HG02852 (cell line): Measurements from ENCODE around the gene LRIT2.

Experiments used
- ATAC-seq: cut with Tn5 transposase; IDR thresholded peaks from one replicate; pipeline ENCODE4 v1.9.1; 2021; ENCODE audit warnings: mild to moderate bottlenecking, moderate library complexity; ENCODE audit not compliant: unreplicated experiment

The LRIT2 gene

GRCh38 chr10:84225427-84226173, at the start of gene LRIT2:
Gene LRIT2, minus strand, starts transcription at chr10:84225544. Its CDS starts 24 bp downstream, at chr10:84225520.
- no peak for ATAC-seq

- ATAC-seq, result no peak
Observed at GRCh38 chr10:84270708-84271107, 45.4 kb upstream of the LRIT2 start.

GRCh38 chr10:84269773-84270172, 44.4 kb upstream of the LRIT2 start:
- no peak for ATAC-seq

GRCh38 chr10:84269162-84269561, 43.8 kb upstream of the LRIT2 start:
- no peak for ATAC-seq

GRCh38 chr10:84267503-84268126, 42.3 kb upstream of the LRIT2 start:
- peak; percentile 54 for ATAC-seq

GRCh38 chr10:84265418-84265817, 40.1 kb upstream of the LRIT2 start:
- ATAC-seq, result no peak

- ATAC-seq, result peak; percentile 95
Observed at GRCh38 chr10:84264611-84265141, 39.3 kb upstream of the LRIT2 start.

- ATAC-seq, result no peak
Observed at GRCh38 chr10:84263716-84264115, 38.4 kb upstream of the LRIT2 start.

GRCh38 chr10:84262190-84262956, 37.0 kb upstream of the LRIT2 start:
- ATAC-seq, result no peak

GRCh38 chr10:84261236-84261915, 36.0 kb upstream of the LRIT2 start:
- ATAC-seq, result no peak

GRCh38 chr10:84258034-84258695, 32.8 kb upstream of the LRIT2 start:
- no peak for ATAC-seq

- no peak for ATAC-seq
Observed at GRCh38 chr10:84257343-84258020, 32.1 kb upstream of the LRIT2 start.

- peak; percentile 61 for ATAC-seq
Observed at GRCh38 chr10:84256510-84257342, 31.4 kb upstream of the LRIT2 start.

GRCh38 chr10:84254552-84255478, 29.5 kb upstream of the LRIT2 start:
- ATAC-seq, result no peak

- no peak for ATAC-seq
Observed at GRCh38 chr10:84248794-84249193, 23.4 kb upstream of the LRIT2 start.

GRCh38 chr10:84247496-84247895, 22.2 kb upstream of the LRIT2 start:
- no peak for ATAC-seq

- no peak for ATAC-seq
Observed at GRCh38 chr10:84244651-84245270, 19.4 kb upstream of the LRIT2 start, which contains the start of gene RGR. Gene RGR, plus strand, starts transcription at chr10:84245053. Its CDS starts 38 bp downstream, at chr10:84245091.
